A673 (cell line): Measurements from ENCODE around the gene CARD9. TPM values are rescaled to one million over a fixed set of nuclear protein-coding genes. Genes with fewer than 3 reads are reported as not detected.

ENCODE experiments used
- BruUV-seq: library from RNA; stranded (reverse); fragments of 400-500 nt; replicated peaks from 2 replicates; lab custom pipeline; 2021; lab: Mats Ljungman, UMichigan
- CTCF ChIA-PET: fragments of 300-600 bp; sonication (Branson Sonifier 250); formaldehyde crosslinking; loops from one replicate; lab custom pipeline; 2022; ENCODE audit warnings: antibody characterized with exemption; lab: Charles Lee
- POLR2A ChIA-PET: fragments of 300-600 bp; sonication (Branson Sonifier 250); formaldehyde crosslinking; loops from one replicate; lab custom pipeline; 2022; ENCODE audit warnings: antibody characterized with exemption; ENCODE audit not compliant: low non-redundant PET; lab: Charles Lee
- DNase-seq: peaks from one replicate; pipeline ENCODE4 v3.0.0-alpha.2; 2015; ENCODE audit warnings: low spot score
- H3K27ac ChIP-seq: fragments of 200-600 bp; sonication (generic); 2 replicates; pipeline ENCODE4 v1.5.1; 2016; ENCODE audit warnings: mixed run types, low read depth, mild to moderate bottlenecking, mixed read lengths, antibody characterized with exemption, low read length; ENCODE audit not compliant: poor library complexity, severe bottlenecking
- H3K27me3 ChIP-seq: fragments of 200-600 bp; sonication (generic); replicated peaks from 2 replicates; pipeline ENCODE4 v1.6.1; 2017; ENCODE audit warnings: mixed run types, low read depth, mild to moderate bottlenecking, mixed read lengths, antibody characterized with exemption, low read length; ENCODE audit not compliant: insufficient read depth, poor library complexity
- H3K36me3 ChIP-seq: fragments of 200-600 bp; sonication (generic); 2 replicates; pipeline ENCODE4 v1.6.1; 2016; ENCODE audit warnings: mixed run types, mild to moderate bottlenecking, mixed read lengths, antibody characterized with exemption, low read length; ENCODE audit not compliant: insufficient read depth, poor library complexity, severe bottlenecking
- H3K4me1 ChIP-seq: fragments of 200-600 bp; sonication (generic); 2 replicates; pipeline ENCODE4 v1.6.1; 2017; ENCODE audit warnings: mixed run types, mild to moderate bottlenecking, mixed read lengths, antibody characterized with exemption, low read length; ENCODE audit not compliant: insufficient read depth, poor library complexity, severe bottlenecking
- H3K4me3 ChIP-seq: fragments of 200-600 bp; sonication (generic); 2 replicates; pipeline ENCODE4 v1.5.1; 2016; ENCODE audit warnings: low read depth, mixed run types, mild to moderate bottlenecking, mixed read lengths, low read length; ENCODE audit not compliant: poor library complexity, severe bottlenecking
- H3K9me3 ChIP-seq: fragments of 200-600 bp; sonication (generic); 2 replicates; pipeline ENCODE4 v1.6.1; 2016; ENCODE audit warnings: mixed run types, low read depth, mild to moderate bottlenecking, mixed read lengths, antibody characterized with exemption, low read length; ENCODE audit not compliant: poor library complexity, severe bottlenecking
- CTCF ChIP-seq: fragments of 300-800, 200-600 bp; sonication (generic); conservative IDR thresholded peaks from 2 replicates; pipeline ENCODE4 v1.5.1; 2017; ENCODE audit warnings: low read depth, mild to moderate bottlenecking, antibody characterized with exemption, low read length, moderate library complexity, mixed read lengths
- EZH2 ChIP-seq: fragments of 200-600 bp; sonication (generic); IDR thresholded peaks from 2 replicates; pipeline ENCODE4 v1.6.1; 2017; ENCODE audit warnings: borderline replicate concordance, low read depth, mild to moderate bottlenecking, mixed read lengths, antibody characterized with exemption, low read length; ENCODE audit not compliant: poor library complexity, severe bottlenecking
- intact Hi-C: fragments of 100-400 bp; cut with micrococcal nuclease; formaldehyde crosslinking; loops from one replicate; pipeline ENCODE4 v1.10.0; 2022; ENCODE audit not compliant: unreplicated experiment
- total RNA-seq: library from RNA; stranded (reverse); gene quantifications from 2 replicates; pipeline ENCODE4 v1.2.3, GENCODE V29; 2021

CARD9 gene
- total RNA-seq, 1 experiment from 2014 or later: 5.4 TPM

- no peak for TF ChIP-seq CTCF
- no peak for TF ChIP-seq EZH2
- POLR2A ChIA-PET: no interaction called here
- BruUV-seq: no TSS peak
Measured at GRCh38 chr9:136379003-136379287, 5.5 kb upstream of the CARD9 start.

GRCh38 chr9:136378170-136379002, 4.9 kb upstream of the CARD9 start:
- BruUV-seq: no TSS peak
- ChIA-PET CTCF (no interaction called here), POLR2A (no interaction called here)
- no peak for DNase-seq
- H3K36me3 ChIP-seq: peaks cover 38% of the 10 kb centered on the region
- TF ChIP-seq CTCF (no peak), EZH2 (no peak)
- H3K9me3 ChIP-seq: no peaks in the 10 kb centered on the region
- H3K27ac ChIP-seq: no peak overlapping the region
- intact Hi-C loops: no loop called here
- no peaks in the 10 kb centered on the region for H3K27me3 ChIP-seq
- no peak overlapping the region for H3K4me3 ChIP-seq
- H3K4me1 ChIP-seq: no peaks in the 10 kb centered on the region

More at GRCh38 chr9:136379003-136379287, 5.5 kb upstream of the CARD9 start:
- no peaks in the 10 kb centered on the region for H3K27me3 ChIP-seq
- CTCF ChIA-PET: no interaction called here
- H3K4me3 ChIP-seq: no peak overlapping the region
- intact Hi-C loops: no loop called here
- no peak overlapping the region for H3K27ac ChIP-seq
- H3K36me3 ChIP-seq: peaks cover 44% of the 10 kb centered on the region
- H3K4me1 ChIP-seq: no peaks in the 10 kb centered on the region
- no peaks in the 10 kb centered on the region for H3K9me3 ChIP-seq
- no peak for DNase-seq

GRCh38 chr9:136377341-136378169, 4.1 kb upstream of the CARD9 start:
- Histone ChIP-seq H3K27me3 (no peaks in the 10 kb centered on the region), H3K4me1 (no peaks in the 10 kb centered on the region), H3K9me3 (no peaks in the 10 kb centered on the region), H3K27ac (no peak overlapping the region), H3K36me3 (peaks cover 30% of the 10 kb centered on the region), H3K4me3 (no peak overlapping the region)
- TF ChIP-seq CTCF: no peak
- no peak for TF ChIP-seq EZH2
- intact Hi-C loops: no loop called here
- ChIA-PET CTCF (no interaction called here), POLR2A (no interaction called here)
- BruUV-seq: no TSS peak
- no peak for DNase-seq
